Omental fat pad (tissue), 4 donors: ENCODE data around the gene CAMSAP3. TPM values are rescaled to one million over a fixed set of nuclear protein-coding genes. Genes with fewer than 3 reads are reported as not detected.

ENCODE experiments used
- ATAC-seq: fragments of 150-250 bp; one replicate; pipeline ENCODE4 v1.9.1; 2016; ENCODE audit warnings: mild to moderate bottlenecking, moderate library complexity; ENCODE audit not compliant: low FRiP score
- DNase-seq: peaks from one replicate; pipeline ENCODE4 v3.0.0-alpha.2; 2019; ENCODE audit warnings: low spot score
- total RNA-seq, 4 donors: library from RNA; depleted of rRNA; stranded (reverse); fragments of >200 nt; gene quantifications; one replicate each; pipeline ENCODE4 v1.1.0, GENCODE V29; 2016
- TF ChIP-seq, protein P1 (sequence below), 3 donors: fragments of 450-650 bp; IDR thresholded peaks; one replicate each; pipeline ENCODE4 v1.5.1; 2016 to 2017; ENCODE audit warnings: antibody characterized with exemption in 3 of 3, mild to moderate bottlenecking in 3 of 3, moderate library complexity in 2 of 3

The CAMSAP3 gene
- total RNA-seq, 4 donors from 2014 or later: 0.36 to 1.0 (median 0.69) TPM; not detected in 1

DNA sequence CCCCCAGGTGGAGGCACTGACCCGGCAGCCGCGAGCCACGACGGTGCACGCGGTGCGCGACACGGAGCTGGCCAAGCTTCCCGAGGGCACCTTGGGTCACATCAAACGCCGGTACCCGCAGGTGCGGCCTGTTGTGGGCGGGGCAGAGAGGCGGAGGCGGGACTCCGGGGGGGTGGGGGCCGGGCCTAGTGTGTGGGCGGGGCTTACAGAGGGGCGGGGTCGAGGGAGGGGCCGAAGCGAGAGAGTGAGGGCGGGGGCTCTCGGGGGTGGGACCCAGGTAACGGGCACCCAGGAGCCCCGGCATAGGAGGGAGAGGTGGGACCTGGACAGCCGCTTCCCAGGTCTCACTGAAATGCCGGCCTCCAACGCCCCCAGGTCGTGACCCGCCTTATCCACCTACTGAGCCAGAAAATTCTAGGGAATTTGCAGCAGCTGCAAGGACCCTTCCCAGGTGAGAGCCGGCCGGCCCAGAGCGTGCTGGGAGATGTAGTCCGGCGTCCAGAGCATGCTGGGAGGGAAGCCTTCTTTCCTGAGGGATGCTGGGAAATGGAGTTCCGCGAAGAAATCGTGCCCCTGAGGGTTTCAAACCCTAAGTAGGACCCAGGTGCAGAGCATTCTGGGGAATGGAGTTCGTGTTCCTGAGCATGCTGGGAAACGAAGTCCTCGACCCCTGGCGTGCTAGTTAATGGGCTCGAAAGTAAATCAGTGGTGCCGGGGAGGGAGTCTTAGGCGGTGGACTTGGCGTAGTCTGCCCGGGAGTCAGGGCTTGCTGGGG is 44.5 kb upstream of the CAMSAP3 start:
- DNase-seq: no peak
- TF ChIP-seq, protein P1, sequence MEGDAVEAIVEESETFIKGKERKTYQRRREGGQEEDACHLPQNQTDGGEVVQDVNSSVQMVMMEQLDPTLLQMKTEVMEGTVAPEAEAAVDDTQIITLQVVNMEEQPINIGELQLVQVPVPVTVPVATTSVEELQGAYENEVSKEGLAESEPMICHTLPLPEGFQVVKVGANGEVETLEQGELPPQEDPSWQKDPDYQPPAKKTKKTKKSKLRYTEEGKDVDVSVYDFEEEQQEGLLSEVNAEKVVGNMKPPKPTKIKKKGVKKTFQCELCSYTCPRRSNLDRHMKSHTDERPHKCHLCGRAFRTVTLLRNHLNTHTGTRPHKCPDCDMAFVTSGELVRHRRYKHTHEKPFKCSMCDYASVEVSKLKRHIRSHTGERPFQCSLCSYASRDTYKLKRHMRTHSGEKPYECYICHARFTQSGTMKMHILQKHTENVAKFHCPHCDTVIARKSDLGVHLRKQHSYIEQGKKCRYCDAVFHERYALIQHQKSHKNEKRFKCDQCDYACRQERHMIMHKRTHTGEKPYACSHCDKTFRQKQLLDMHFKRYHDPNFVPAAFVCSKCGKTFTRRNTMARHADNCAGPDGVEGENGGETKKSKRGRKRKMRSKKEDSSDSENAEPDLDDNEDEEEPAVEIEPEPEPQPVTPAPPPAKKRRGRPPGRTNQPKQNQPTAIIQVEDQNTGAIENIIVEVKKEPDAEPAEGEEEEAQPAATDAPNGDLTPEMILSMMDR (IDR thresholded peaks at IDR 0.05): no peak
- peak; percentile 94 for ATAC-seq

DNA sequence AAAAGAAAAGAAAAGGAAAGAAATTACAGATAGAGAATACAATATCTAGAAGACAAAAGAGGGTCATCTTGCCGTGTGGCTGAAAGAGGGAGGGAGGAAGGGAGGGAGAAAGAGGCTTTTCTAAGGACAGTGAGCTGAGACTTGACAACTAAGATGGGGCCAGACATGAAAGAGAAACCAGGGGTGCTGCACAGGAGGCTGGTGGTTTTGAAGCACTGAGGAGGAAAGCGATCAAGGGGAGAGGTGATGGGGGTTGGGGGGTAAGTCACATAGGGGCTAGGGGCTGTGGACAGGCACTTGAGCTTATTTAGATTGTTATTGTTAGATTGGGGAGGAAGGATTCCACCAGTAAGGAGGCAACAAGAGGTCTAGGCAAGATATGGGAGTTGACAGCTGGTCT is 42.9 kb upstream of the CAMSAP3 start:
- TF ChIP-seq, protein P1 (IDR thresholded peaks at IDR 0.05): no peak
- ATAC-seq: no peak
- no peak for DNase-seq

DNA sequence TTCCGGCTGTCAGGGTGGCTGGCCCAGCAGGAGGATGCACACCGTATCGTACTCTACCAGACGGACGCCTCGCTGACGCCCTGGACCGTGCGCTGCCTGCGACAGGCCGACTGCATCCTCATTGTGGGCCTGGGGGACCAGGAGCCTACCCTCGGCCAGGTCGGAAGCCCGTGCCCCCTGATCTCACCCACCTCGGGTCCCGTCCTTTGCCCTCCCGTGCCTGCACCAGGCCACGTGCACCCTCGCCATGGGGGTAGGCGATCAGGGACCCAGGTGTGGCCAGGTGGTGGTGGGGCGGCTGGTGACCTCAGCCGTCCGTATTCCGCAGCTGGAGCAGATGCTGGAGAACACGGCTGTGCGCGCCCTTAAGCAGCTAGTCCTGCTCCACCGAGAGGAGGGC is 41.1 kb upstream of the CAMSAP3 start:
- TF ChIP-seq, protein P1 (IDR thresholded peaks at IDR 0.05): no peak
- DNase-seq (no peak), ATAC-seq (no peak)

DNA sequence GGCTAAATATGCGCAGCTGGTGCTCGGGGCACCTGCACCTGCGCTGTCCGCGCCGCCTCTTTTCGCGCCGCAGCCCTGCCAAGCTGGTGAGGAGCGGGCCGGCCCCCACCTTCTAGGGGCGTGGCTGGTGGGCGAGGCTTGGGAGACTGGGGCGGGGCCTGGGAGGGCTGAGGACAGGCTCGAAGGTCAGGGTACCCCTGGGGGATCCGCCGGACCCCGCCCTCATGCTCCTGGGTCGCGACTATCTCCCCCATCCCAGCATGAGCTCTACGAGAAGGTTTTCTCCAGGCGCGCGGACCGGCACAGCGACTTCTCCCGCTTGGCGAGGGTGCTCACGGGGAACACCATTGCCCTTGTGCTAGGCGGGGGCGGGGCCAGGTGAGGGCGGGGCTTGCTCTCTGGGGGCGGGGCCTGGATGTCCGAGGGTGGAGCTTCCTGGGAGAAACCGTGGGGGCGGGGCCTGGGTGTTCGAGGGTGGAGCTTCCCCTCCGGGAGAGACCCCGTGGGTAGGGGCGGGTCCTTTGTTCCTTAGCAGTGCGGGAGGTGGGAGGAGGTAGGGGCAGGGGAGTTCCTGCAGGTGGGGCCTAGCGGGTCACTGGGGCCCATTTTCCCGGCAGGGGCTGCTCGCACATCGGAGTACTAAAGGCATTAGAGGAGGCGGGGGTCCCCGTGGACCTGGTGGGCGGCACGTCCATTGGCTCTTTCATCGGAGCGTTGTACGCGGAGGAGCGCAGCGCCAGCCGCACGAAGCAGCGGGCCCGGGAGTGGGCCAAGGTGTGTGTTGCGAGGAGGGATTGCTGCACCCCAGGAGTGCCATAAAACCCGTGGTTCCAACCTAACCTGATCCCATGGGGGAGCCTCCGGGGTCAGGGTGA is 40.4 kb upstream of the CAMSAP3 start:
- no peak for DNase-seq
- ATAC-seq: no peak
- TF ChIP-seq, protein P1 (IDR thresholded peaks at IDR 0.05): no peak

DNA sequence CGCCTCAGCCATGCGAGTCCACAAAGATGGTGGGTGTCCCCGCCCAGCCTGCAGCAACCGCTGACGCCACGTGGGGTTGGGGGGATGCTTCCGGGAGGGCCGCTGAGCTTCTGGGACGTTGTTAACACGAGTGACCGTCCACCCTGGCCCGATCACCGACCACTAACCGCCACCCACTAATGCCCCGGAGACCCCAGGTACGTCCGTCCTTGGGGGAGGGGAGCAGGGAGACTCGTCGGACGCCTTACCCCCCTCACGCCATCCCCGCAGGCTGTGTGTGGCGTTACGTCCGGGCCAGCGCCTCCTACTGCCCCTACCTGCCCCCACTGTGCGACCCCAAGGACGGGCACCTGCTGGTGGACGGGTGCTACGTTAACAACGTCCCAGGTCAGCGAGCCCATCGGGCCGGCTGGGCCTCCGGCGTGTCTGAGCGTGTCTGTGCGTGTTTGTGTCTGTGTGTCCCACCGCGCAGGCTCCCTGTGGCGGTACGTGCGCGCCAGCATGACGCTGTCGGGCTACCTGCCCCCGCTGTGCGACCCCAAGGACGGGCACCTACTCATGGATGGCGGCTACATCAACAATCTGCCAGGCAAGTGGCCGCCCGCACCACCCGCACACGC is 38.9 kb upstream of the CAMSAP3 start:
- no peak for DNase-seq
- ATAC-seq: no peak
- TF ChIP-seq, protein P1 (IDR thresholded peaks at IDR 0.05): no peak

DNA sequence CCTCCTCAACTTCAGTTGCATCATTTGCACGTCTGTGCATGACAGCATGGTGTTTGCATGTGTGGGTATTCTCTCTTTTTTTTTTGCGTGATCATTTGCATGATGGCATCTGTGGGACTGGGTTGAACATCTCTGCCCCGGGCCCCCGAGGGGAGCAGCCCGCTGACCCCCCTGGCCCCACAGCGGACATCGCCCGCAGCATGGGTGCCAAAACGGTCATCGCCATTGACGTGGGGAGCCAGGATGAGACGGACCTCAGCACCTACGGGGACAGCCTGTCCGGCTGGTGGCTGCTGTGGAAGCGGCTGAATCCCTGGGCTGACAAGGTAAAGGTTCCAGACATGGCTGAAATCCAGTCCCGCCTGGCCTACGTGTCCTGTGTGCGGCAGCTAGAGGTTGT is 37.0 kb upstream of the CAMSAP3 start:
- DNase-seq: no peak
- ATAC-seq: no peak
- TF ChIP-seq, protein P1 (IDR thresholded peaks at IDR 0.05): no peak
